HG03139 (cell line): Measurements from ENCODE around the gene TDRKH.
A peak's percentile ranks its signal among the peaks of the same experiment; 100 is the strongest.
"Not testable (repeated sequence)": the region's sequence is repeated elsewhere in the genome, so short reads cannot be mapped to it uniquely, and the experiment has no call there.

Experiments used
- ATAC-seq: cut with Tn5 transposase; IDR thresholded peaks from one replicate; pipeline ENCODE4 v1.9.1; 2021; ENCODE audit not compliant: unreplicated experiment

Gene TDRKH

GRCh38 chr1:151768351-151769066, 21.8 kb downstream of the TDRKH start:
- ATAC-seq: not testable (repeated sequence)

- no peak for ATAC-seq
Observed at GRCh38 chr1:151763990-151764389, 26.3 kb downstream of the TDRKH start.

DNA sequence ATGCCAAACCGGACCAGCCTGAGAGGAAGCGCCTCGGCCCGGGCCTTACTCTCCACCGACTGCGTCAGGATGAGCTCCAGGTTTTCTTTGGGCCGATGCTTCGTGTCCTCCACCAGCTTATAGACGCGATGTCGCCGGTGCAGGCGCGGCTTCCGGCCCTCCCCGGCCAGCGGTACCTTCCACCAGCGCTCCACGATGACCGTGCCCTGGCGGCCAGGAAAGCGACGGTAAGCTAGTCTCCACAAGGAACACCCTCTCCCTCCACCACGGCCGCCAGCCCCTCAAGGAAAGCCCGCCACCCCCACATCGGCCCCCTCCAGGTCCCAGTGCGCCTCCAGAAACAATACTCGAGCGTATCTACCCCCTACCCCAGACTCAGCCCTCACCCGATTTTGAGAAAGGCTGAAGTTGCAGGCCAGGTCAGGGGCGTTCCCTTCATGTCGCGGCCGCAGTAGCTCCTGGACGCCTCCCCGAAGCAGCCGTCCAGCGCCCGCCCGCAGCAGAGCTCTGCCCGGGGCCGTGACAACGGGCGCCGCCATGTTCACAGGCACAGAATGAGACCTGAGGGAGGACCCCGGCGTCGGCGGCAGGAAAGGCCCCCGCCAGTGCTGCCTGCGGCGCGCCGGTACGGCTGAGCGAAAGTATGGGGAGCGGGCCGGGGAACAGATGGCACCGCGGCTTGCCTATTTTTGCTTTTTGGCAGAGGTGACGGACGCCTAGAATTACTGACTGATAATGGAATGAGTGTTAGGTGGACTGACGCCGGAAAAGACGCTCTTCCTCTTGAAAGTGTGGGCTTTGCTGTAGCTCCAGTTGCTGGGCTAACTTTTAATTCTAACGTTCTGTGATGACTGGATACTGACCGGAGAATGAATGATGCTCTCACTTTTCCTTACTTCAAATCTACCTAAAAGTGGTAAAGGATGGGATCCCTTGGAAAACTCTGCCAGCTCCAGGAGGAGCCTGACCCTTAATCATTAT, 27.1 kb downstream of the TDRKH start, which contains the start of gene MRPL9:
Gene MRPL9, minus strand, starts transcription at position 556 of the 981 bp plus-strand sequence. Its CDS starts 17 bp downstream, at position 539.
- peak; percentile 88 for ATAC-seq

DNA sequence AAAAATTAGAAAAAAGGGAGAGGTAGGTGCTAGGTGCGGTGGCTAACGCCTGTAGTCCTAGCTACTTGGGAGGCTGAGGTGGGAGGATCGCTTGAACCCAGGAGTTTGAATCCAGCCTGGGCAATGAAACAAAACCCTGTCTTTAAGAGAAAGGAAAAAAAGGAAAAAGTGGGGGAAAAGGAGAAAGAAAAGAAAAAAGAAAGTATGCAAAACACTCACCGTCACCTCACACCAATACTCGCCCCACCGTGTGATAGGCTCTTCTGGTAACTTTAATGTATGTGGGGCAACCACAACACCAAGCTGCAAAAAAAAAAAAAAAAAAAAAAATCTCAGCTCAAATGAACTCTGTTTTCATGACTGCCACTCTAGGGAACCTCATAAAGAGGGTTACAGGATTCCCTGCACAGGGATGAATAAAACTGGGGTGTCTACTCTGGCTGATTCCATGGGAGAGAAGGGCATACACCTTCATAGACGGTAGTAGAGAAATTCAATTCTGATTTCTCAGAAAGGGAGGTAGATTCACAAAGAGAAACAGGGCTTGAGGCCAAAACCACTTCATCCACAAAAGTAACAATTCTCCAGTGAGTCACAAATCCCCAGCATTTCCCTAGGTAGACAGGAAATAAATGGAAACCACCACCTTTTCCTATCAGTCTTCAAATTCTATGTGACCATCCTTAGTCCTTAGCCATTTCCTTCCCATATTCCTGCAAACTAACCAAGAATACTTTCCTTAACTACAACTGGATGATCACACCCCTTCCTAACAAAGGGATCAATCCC, 29.5 kb downstream of the TDRKH start:
- no peak for ATAC-seq

GRCh38 chr1:151759241-151759640, 31.1 kb downstream of the TDRKH start:
- ATAC-seq: no peak

GRCh38 chr1:151756291-151756690, 34.0 kb downstream of the TDRKH start:
- ATAC-seq: no peak

GRCh38 chr1:151741516-151741915, 48.8 kb downstream of the TDRKH start:
- no peak for ATAC-seq

- ATAC-seq: no peak
Observed at GRCh38 chr1:151739590-151740355, 50.5 kb downstream of the TDRKH start.

GRCh38 chr1:151737479-151737878, 52.8 kb downstream of the TDRKH start:
- ATAC-seq: no peak

- ATAC-seq: no peak
Observed at GRCh38 chr1:151737026-151737425, 53.3 kb downstream of the TDRKH start.

- ATAC-seq: not testable (repeated sequence)
Observed at GRCh38 chr1:151733995-151734394, 56.3 kb downstream of the TDRKH start.

- no peak for ATAC-seq
Observed at GRCh38 chr1:151733126-151733525, 57.2 kb downstream of the TDRKH start.

GRCh38 chr1:151729966-151730291, 60.4 kb downstream of the TDRKH start:
- ATAC-seq: no peak

DNA sequence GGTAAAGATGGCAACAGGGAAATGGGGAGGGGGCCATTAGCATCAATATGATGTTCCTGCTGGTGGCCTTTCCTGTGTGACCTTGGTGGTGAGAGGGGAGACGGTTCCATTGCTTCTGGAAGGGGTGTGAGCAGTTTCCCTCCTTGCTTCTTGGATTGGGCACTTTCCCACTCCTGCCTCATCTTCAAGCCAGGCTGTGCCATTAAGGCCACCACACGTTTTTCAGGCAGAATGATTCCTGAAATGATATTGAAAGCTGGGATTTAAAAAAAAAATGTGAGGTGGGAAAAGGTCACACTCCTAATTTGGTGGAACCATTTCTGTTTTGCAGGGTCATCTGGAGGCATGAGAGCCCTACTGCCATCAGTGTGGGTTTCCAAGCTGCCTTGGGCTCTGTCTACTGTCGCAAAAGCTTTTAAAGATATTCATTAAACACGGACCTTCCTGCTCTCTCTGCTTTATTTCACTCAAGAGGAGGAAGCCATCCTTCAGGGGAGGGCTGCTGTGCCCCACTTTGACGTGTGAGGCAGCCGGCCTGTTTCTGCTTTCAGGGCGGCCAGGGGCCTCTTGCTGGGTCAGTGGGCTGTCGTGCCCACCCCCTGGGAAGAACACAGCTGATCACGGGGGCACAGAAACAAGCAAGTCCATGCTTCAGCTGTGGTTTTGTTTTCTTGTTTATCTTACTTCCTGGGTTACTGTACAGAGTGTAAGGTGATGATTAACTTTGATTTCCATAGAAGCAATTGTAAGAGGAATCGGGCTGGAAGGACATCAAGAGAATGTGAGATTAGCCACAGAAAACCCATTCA, 60.9 kb downstream of the TDRKH start:
- no peak for ATAC-seq

DNA sequence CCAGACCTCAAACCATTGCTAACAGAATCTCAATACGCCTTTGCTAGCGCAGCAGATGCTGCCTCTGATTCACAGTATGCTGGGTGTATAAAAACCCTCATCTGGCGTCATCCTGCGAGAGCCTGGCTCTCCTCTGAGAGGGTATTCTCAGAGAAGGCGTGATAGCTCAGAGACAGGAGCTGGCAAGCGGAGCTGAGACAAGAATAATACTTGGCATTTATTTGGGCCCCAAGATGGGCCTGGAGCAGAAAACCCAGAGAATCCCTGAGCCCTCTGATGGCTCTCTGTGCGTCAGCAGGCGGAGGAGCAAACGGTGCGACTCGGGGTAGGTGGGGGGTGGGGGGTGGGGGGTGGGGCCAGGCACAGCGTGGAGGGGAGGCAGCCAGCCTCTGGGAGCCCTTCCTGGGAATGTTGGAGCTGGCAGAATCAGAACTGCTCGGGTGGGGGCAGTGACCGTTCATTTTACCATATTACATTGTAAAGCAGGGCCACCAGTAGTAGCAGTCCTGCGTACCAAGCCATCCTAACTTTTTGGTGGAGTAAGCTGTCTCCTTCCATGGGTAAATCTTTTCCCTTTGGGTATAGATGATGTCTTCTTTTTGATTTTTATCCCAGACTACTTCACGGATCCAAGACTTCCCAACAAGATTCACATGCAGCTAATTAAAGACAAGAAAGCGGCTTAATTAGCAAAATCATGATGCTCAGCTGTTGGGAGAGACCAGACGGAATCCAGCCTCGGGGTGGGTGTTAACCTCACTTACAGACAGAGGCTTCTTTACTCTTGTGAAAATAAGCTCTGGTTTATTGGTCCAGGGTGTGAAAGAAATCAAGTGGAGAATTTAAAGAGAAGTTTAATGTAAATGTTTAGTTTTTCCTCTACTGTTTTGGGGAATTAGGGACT, 61.9 kb downstream of the TDRKH start:
- no peak for ATAC-seq

DNA sequence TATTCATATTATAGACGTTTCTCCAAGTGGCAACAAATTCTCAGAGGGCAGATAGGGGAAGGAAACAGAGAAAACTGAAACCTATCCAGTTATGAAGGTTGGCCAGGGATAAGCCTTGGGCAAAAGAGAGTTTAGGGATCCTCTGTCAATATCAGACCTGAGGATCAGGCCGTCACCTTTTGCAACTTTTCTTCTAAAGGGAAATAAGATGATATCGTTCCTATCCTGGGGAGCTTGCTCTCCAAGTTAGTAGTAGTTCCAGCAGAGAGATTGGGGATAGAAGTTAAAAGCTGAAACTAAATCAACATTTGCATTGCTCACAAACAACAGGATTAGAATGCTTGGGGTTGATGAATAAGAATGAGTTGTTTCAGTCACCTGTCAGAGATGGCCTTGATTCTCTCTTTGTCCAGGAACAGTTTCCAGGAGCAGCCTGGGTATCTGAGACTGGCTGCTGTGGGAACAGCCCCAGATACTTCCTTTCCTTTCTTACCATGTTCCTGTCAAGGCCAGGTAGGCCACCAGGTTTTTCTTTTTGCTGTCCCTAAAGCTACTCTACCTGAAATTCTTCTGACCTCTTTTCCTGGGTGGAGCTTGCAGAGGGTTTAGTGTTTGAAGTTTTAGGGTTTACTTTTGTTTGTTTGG, 66.5 kb downstream of the TDRKH start:
- no peak for ATAC-seq
